Endothelial cell of umbilical vein (primary cell): ENCODE measurements around the gene PXN.
"Not testable (repeated sequence)": the region's sequence is repeated elsewhere in the genome, so short reads cannot be mapped to it uniquely, and the experiment has no call there.

ENCODE experiments used
- POLR2A ChIP-seq: IDR thresholded peaks from 2 replicates; pipeline ENCODE4 v1.6.1; 2012; ENCODE audit warnings: low read depth, mild to moderate bottlenecking, control low read depth, low read length
- TF ChIP-seq, protein P1 (sequence below), 2 donors: IDR thresholded peaks; 1 replicate in 1 of 2; 2 replicates in 1 of 2; pipeline ENCODE4 v1.5.1; 2011; ENCODE audit warnings: low read length in 2 of 2, mild to moderate bottlenecking in 2 of 2, moderate library complexity in 2 of 2, control low read depth in 1 of 2, inconsistent platforms in 1 of 2, low read depth in 1 of 2; ENCODE audit not compliant: insufficient read depth in 1 of 2; ENCODE audit errors: extremely low read depth in 1 of 2

DNA sequence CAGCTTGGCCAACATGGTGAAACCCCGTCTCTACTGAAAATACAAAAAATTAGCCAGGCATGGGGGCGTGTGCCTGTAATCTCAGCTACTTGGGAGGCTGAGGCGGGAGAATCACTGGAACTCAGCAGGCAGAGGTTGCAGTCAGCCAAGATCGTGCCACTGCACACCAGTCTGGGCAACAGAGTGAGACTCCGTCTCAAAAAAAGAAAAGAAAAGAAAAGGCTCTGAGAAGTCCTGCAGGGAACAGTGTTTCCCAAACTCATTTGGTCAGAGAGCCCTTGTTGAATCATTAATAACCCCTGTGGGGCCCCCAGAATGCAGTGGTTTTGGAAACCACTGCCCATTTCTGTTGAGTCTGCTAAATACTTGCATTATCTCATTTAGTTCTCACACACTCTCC is 52.3 kb downstream of the PXN start:
- TF ChIP-seq, protein P1, sequence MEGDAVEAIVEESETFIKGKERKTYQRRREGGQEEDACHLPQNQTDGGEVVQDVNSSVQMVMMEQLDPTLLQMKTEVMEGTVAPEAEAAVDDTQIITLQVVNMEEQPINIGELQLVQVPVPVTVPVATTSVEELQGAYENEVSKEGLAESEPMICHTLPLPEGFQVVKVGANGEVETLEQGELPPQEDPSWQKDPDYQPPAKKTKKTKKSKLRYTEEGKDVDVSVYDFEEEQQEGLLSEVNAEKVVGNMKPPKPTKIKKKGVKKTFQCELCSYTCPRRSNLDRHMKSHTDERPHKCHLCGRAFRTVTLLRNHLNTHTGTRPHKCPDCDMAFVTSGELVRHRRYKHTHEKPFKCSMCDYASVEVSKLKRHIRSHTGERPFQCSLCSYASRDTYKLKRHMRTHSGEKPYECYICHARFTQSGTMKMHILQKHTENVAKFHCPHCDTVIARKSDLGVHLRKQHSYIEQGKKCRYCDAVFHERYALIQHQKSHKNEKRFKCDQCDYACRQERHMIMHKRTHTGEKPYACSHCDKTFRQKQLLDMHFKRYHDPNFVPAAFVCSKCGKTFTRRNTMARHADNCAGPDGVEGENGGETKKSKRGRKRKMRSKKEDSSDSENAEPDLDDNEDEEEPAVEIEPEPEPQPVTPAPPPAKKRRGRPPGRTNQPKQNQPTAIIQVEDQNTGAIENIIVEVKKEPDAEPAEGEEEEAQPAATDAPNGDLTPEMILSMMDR (IDR thresholded peaks at IDR 0.05; ENCODE audit: extremely low read depth in 1 of 2, insufficient read depth in 1 of 2, low read depth in 1 of 2, low read length in 2 of 2): not testable (repeated sequence)
- not testable (repeated sequence) for TF ChIP-seq POLR2A
